ENCODE data around the gene RPS27L. TPM values are rescaled to one million over a fixed set of nuclear protein-coding genes. Genes with fewer than 3 reads are reported as not detected.
"Not testable (repeated sequence)": the region's sequence is repeated elsewhere in the genome, so short reads cannot be mapped to it uniquely, and the experiment has no call there.

The RPS27L gene
- total RNA-seq, 1 experiment from 2014 or later: 135 TPM

DNA sequence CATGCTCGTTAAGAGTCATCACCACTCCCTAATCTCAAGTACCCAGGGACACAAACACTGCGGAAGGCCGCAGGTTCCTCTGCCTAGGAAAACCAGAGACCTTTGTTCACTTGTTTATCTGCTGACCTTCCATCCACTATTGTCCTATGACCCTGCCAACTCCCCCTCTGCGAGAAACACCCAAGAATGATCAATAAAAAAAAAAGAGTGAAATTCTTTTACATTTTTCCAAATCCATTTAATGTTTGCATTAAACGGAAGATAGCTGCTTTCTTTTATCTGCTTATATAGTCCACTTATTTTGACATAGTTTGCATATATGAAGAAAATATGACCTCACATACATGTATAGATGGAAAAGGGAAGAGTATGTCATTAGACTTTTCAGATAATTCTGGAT, 57.7 kb downstream of the RPS27L start:
- DNase-seq (ENCODE audit: low spot score): not testable (repeated sequence)

DNA sequence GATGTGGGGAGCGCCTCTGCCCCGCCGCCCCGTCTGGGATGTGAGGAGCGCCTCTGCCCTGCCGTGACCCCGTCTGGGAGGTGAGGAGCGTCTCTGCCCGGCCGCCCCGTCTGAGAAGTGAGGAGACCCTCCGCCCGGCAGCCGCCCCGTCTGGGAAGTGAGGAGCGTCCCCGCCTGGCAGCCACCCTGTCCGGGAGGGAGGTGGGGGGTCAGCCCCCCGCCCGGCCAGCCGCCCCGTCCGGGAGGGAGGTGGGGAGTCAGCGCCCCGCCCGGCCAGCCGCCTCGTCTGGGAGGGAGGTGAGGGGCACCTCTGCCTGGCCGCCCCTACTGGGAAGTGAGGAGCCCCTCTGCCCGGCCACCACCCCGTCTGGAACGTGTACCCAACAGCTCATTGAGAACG, 58.4 kb downstream of the RPS27L start:
- DNase-seq (ENCODE audit: low spot score): not testable (repeated sequence)

Other genes with a start within 250 kb of the RPS27L start
- 666 and 678 TPM in 2 replicates for gene TPM1, start 114.7 kb downstream of the RPS27L start, total RNA-seq (2014; rRNA removed; shearing (Covaris generic))
- 20.4 and 26.5 TPM in 2 replicates for gene LACTB, start 35.6 kb downstream of the RPS27L start, total RNA-seq (2014; rRNA removed; shearing (Covaris generic))
- gene RAB8B, start 32.1 kb upstream of the RPS27L start, total RNA-seq (2014; rRNA removed; shearing (Covaris generic)): 18.2 and 20.5 TPM in 2 replicates
- 12.8 and 15.0 TPM in 2 replicates for gene APH1B, start 120.1 kb upstream of the RPS27L start, total RNA-seq (2014; rRNA removed; shearing (Covaris generic))
- gene CA12, start 224.4 kb upstream of the RPS27L start, total RNA-seq (2014; rRNA removed; shearing (Covaris generic)): 0.45 and 1.3 TPM in 2 replicates